Activated naive CD4-positive, alpha-beta T cell treated with anti-CD3 and anti-CD28 coated beads, Interleukin-2, amount 50 U/mL, for 72 hours (primary cell): Measurements from ENCODE around the gene RFPL3. TPM values are rescaled to one million over a fixed set of nuclear protein-coding genes. Genes with fewer than 3 reads are reported as not detected.
"Not testable (repeated sequence)": the region's sequence is repeated elsewhere in the genome, so short reads cannot be mapped to it uniquely, and the experiment has no call there.

ENCODE experiments used
- ATAC-seq, 2 donors: fragments of 150-1000 bp; cut with Tn5 transposase; 2 replicates each; pipeline ENCODE4 v1.10.0; 2021; ENCODE audit warnings: mild to moderate bottlenecking in 2 of 2, moderate library complexity in 2 of 2
- DNase-seq, 2 donors: peaks; one replicate each; pipeline ENCODE4 v3.0.0; 2021 to 2022; ENCODE audit warnings: low spot score in 2 of 2
- H3K27ac Mint-ChIP-seq, 2 donors: one replicate each; pipeline ENCODE4 v1.8.0; 2022; ENCODE audit warnings: mild to moderate bottlenecking in 2 of 2, mixed read lengths in 2 of 2
- H3K36me3 Mint-ChIP-seq, 2 donors: one replicate each; pipeline ENCODE4 v1.8.0; 2022; ENCODE audit warnings: mixed read lengths in 2 of 2
- H3K9me3 Mint-ChIP-seq, 2 donors: one replicate each; pipeline ENCODE4 v1.8.0; 2022; ENCODE audit warnings: mixed read lengths in 2 of 2
- total RNA-seq, 2 donors: library from RNA; stranded (reverse); gene quantifications; one replicate each; pipeline ENCODE4 v1.2.3, GENCODE V29; 2022

Gene RFPL3
- total RNA-seq, result not detected

GRCh38 chr22:32357567-32357966 lies at the start of gene RFPL3:
TSS of gene RFPL3 (plus strand) at chr22:32357867. CDS start at chr22:32358072, 205 bp downstream.
- not testable (repeated sequence) for DNase-seq, H3K9me3 Mint-ChIP-seq, ATAC-seq, H3K36me3 Mint-ChIP-seq
- H3K27ac Mint-ChIP-seq, result peak within 1 kb of the TSS in 1 of 2 donors; percentile 36

GRCh38 chr22:32308191-32308590 lies 49.5 kb upstream of the RFPL3 start:
- H3K27ac Mint-ChIP-seq, result no peak overlapping the region
- no peaks in the 10 kb centered on the region for H3K9me3 Mint-ChIP-seq
- no peak for ATAC-seq
- H3K36me3 Mint-ChIP-seq, result no peaks in the 10 kb centered on the region
- no peak for DNase-seq

- H3K36me3 Mint-ChIP-seq, result no peaks in the 10 kb centered on the region
- ATAC-seq, result no peak
- H3K27ac Mint-ChIP-seq, result no peak overlapping the region
- H3K9me3 Mint-ChIP-seq, result no peaks in the 10 kb centered on the region
- DNase-seq, result no peak
Measured at GRCh38 chr22:32308934-32309333, 48.7 kb upstream of the RFPL3 start.

- DNase-seq, result no peak
- Mint-ChIP-seq H3K36me3 (no peaks in the 10 kb centered on the region), H3K9me3 (no peaks in the 10 kb centered on the region), H3K27ac (no peak overlapping the region)
- no peak for ATAC-seq
Measured at GRCh38 chr22:32309585-32310251, 47.9 kb upstream of the RFPL3 start.

- DNase-seq (no peak), ATAC-seq (no peak)
- no peak overlapping the region for H3K27ac Mint-ChIP-seq
- no peaks in the 10 kb centered on the region for H3K9me3 Mint-ChIP-seq
- H3K36me3 Mint-ChIP-seq, result no peaks in the 10 kb centered on the region
Measured at GRCh38 chr22:32310777-32311176, 46.9 kb upstream of the RFPL3 start.

- ATAC-seq (no peak), DNase-seq (no peak)
- H3K36me3 Mint-ChIP-seq, result no peaks in the 10 kb centered on the region
- H3K9me3 Mint-ChIP-seq, result no peaks in the 10 kb centered on the region
- no peak overlapping the region for H3K27ac Mint-ChIP-seq
Measured at GRCh38 chr22:32311551-32312071, 46.1 kb upstream of the RFPL3 start.

- H3K36me3 Mint-ChIP-seq, result no peaks in the 10 kb centered on the region
Measured at GRCh38 chr22:32312748-32313147, 44.9 kb upstream of the RFPL3 start.

GRCh38 chr22:32313532-32313931 lies 44.1 kb upstream of the RFPL3 start:
- DNase-seq, result no peak
- no peak for ATAC-seq
- no peak overlapping the region for H3K27ac Mint-ChIP-seq
- H3K9me3 Mint-ChIP-seq, result no peaks in the 10 kb centered on the region
- H3K36me3 Mint-ChIP-seq, result no peaks in the 10 kb centered on the region

More at GRCh38 chr22:32312748-32313147, 44.9 kb upstream of the RFPL3 start:
- no peak overlapping the region for H3K27ac Mint-ChIP-seq
- no peak for ATAC-seq
- no peaks in the 10 kb centered on the region for H3K9me3 Mint-ChIP-seq
- DNase-seq, result no peak

- no peaks in the 10 kb centered on the region for H3K36me3 Mint-ChIP-seq
Measured at GRCh38 chr22:32317524-32317923, 40.1 kb upstream of the RFPL3 start.

GRCh38 chr22:32318361-32318760 lies 39.3 kb upstream of the RFPL3 start:
- Mint-ChIP-seq H3K9me3 (no peaks in the 10 kb centered on the region), H3K36me3 (no peaks in the 10 kb centered on the region), H3K27ac (no peak overlapping the region)
- no peak for DNase-seq
- ATAC-seq, result no peak

More at GRCh38 chr22:32317524-32317923, 40.1 kb upstream of the RFPL3 start:
- no peak overlapping the region for H3K27ac Mint-ChIP-seq
- no peaks in the 10 kb centered on the region for H3K9me3 Mint-ChIP-seq
- ATAC-seq (no peak), DNase-seq (no peak)

GRCh38 chr22:32319861-32320406 lies 37.7 kb upstream of the RFPL3 start:
- no peak for ATAC-seq
- DNase-seq, result no peak
- Mint-ChIP-seq H3K36me3 (no peaks in the 10 kb centered on the region), H3K27ac (no peak overlapping the region), H3K9me3 (no peaks in the 10 kb centered on the region)

- no peak for DNase-seq
- no peak for ATAC-seq
- no peak overlapping the region for H3K27ac Mint-ChIP-seq
- no peaks in the 10 kb centered on the region for H3K9me3 Mint-ChIP-seq
- H3K36me3 Mint-ChIP-seq, result no peaks in the 10 kb centered on the region
Measured at GRCh38 chr22:32322986-32323385, 34.7 kb upstream of the RFPL3 start.

GRCh38 chr22:32323513-32324164 lies 34.0 kb upstream of the RFPL3 start:
- no peak for ATAC-seq
- no peak overlapping the region for H3K27ac Mint-ChIP-seq
- no peaks in the 10 kb centered on the region for H3K9me3 Mint-ChIP-seq
- no peaks in the 10 kb centered on the region for H3K36me3 Mint-ChIP-seq
- DNase-seq, result no peak

GRCh38 chr22:32324505-32325415 lies 32.9 kb upstream of the RFPL3 start:
- Mint-ChIP-seq H3K27ac (no peak overlapping the region), H3K36me3 (no peaks in the 10 kb centered on the region), H3K9me3 (no peaks in the 10 kb centered on the region)
- ATAC-seq (no peak), DNase-seq (no peak)

- no peak for ATAC-seq
- DNase-seq, result no peak
- no peaks in the 10 kb centered on the region for H3K9me3 Mint-ChIP-seq
- no peaks in the 10 kb centered on the region for H3K36me3 Mint-ChIP-seq
- no peak overlapping the region for H3K27ac Mint-ChIP-seq
Measured at GRCh38 chr22:32325416-32325801, 32.3 kb upstream of the RFPL3 start.

- DNase-seq (no peak), ATAC-seq (no peak)
- H3K36me3 Mint-ChIP-seq, result no peaks in the 10 kb centered on the region
- H3K9me3 Mint-ChIP-seq, result no peaks in the 10 kb centered on the region
- no peak overlapping the region for H3K27ac Mint-ChIP-seq
Measured at GRCh38 chr22:32325811-32326237, 31.8 kb upstream of the RFPL3 start.

GRCh38 chr22:32326647-32327046 lies 31.0 kb upstream of the RFPL3 start:
- ATAC-seq (no peak), DNase-seq (no peak)
- Mint-ChIP-seq H3K36me3 (no peaks in the 10 kb centered on the region), H3K9me3 (no peaks in the 10 kb centered on the region), H3K27ac (peak overlapping the region in 1 of 2 donors; percentile 50)
